Colonic mucosa (tissue), 4 donors: ENCODE data around the gene BLMH. TPM values are rescaled to one million over a fixed set of nuclear protein-coding genes. Genes with fewer than 3 reads are reported as not detected.

Experiments
- DNase-seq: peaks from one replicate; pipeline ENCODE4 v3.0.0-alpha.2; 2020
- H3K27ac ChIP-seq: fragments of 200-600 bp; one replicate; pipeline ENCODE4 v1.8.0; 2021
- H3K27me3 ChIP-seq: fragments of 200-600 bp; one replicate; pipeline ENCODE4 v1.8.0; 2021
- H3K36me3 ChIP-seq: fragments of 200-600 bp; one replicate; pipeline ENCODE4 v1.8.0; 2021
- H3K4me1 ChIP-seq: fragments of 200-600 bp; one replicate; pipeline ENCODE4 v1.8.0; 2021; ENCODE audit warnings: mild to moderate bottlenecking
- H3K4me3 ChIP-seq: fragments of 200-600 bp; one replicate; pipeline ENCODE4 v1.8.0; 2021
- H3K9ac ChIP-seq, 2 donors: one replicate each; pipeline ENCODE4 v1.7.0; 2013; ENCODE audit warnings: control low read depth in 2 of 2, low read depth in 2 of 2, low read length in 2 of 2
- H3K9me3 ChIP-seq: fragments of 200-600 bp; one replicate; pipeline ENCODE4 v1.8.0; 2021
- intact Hi-C: fragments of 100-400 bp; cut with DNase I; formaldehyde crosslinking; loops from one replicate; pipeline ENCODE4 v1.14.1; 2022
- total RNA-seq, 2 donors: library from RNA; stranded (reverse); fragmentation: NEBNext Ultra II Directional in 1 of 2; extraction: Animal tissue kit (Norgen Biotek cat#: 25700) in 1 of 2; gene quantifications; one replicate each; pipeline ENCODE4 v1.2.1, GENCODE V29; 2021
- TF ChIP-seq, protein P1 (sequence below): fragments of 200-600 bp; IDR thresholded peaks from one replicate; pipeline ENCODE4 v1.8.0; 2022; ENCODE audit warnings: antibody characterized with exemption, mild to moderate bottlenecking
- donor health status: healthy.
- donor health status: DM: no; HTN: no; CAD: no.
- donor health status: DM: no; HTN: no; CAD: no.

Gene BLMH
- total RNA-seq, 2 donors from 2014 or later, result 21.8 to 33.7 TPM

- Histone ChIP-seq H3K27ac (no peak overlapping the region), H3K27me3 (peaks cover 2% of the 10 kb centered on the region), H3K4me1 (no peaks in the 10 kb centered on the region), H3K36me3 (no peaks in the 10 kb centered on the region), H3K4me3 (no peak overlapping the region), H3K9ac (no peak overlapping the region), H3K9me3 (no peaks in the 10 kb centered on the region)
- no peak for DNase-seq
- intact Hi-C loops, result no loop called here
- TF ChIP-seq, protein P1, sequence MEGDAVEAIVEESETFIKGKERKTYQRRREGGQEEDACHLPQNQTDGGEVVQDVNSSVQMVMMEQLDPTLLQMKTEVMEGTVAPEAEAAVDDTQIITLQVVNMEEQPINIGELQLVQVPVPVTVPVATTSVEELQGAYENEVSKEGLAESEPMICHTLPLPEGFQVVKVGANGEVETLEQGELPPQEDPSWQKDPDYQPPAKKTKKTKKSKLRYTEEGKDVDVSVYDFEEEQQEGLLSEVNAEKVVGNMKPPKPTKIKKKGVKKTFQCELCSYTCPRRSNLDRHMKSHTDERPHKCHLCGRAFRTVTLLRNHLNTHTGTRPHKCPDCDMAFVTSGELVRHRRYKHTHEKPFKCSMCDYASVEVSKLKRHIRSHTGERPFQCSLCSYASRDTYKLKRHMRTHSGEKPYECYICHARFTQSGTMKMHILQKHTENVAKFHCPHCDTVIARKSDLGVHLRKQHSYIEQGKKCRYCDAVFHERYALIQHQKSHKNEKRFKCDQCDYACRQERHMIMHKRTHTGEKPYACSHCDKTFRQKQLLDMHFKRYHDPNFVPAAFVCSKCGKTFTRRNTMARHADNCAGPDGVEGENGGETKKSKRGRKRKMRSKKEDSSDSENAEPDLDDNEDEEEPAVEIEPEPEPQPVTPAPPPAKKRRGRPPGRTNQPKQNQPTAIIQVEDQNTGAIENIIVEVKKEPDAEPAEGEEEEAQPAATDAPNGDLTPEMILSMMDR, result no peak
Observed at GRCh38 chr17:30243568-30243967, 48.2 kb downstream of the BLMH start.

DNA sequence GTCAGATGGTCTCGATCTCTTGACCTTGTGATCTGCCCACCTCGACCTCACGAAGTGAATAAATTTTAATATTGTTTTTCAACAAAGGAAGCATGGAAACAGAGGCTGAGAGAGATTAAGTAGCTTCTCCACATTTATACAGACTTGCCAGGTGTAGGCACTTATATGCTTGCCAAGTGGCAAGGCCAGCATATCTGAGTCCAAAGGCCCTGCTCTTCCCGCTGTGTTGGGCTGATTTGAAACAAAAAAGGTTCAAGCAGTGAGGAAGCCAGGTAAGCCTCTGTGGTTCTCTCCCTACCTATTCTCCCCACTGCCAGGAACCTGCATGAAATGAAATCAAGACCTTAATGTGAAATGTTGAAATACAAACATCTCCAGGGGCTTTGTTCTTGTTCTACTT is 48.7 kb downstream of the BLMH start:
- TF ChIP-seq, protein P1, result no peak

GRCh38 chr17:30241051-30241450 is 50.7 kb downstream of the BLMH start:
- H3K9me3 ChIP-seq, result no peaks in the 10 kb centered on the region
- H3K27me3 ChIP-seq, result peaks cover 20% of the 10 kb centered on the region
- DNase-seq, result no peak
- TF ChIP-seq, protein P1, result no peak
- H3K27ac ChIP-seq, result no peak overlapping the region
- H3K4me1 ChIP-seq, result peaks cover 3% of the 10 kb centered on the region
- intact Hi-C loops, result no loop called here
- H3K4me3 ChIP-seq, result no peak overlapping the region
- H3K9ac ChIP-seq, result no peak overlapping the region
- H3K36me3 ChIP-seq, result no peaks in the 10 kb centered on the region

More for the DNA sequence above, 48.7 kb downstream of the BLMH start:
- no peaks in the 10 kb centered on the region for H3K36me3 ChIP-seq
- no peak for DNase-seq
- H3K4me3 ChIP-seq, result no peak overlapping the region
- H3K4me1 ChIP-seq, result no peaks in the 10 kb centered on the region
- H3K9me3 ChIP-seq, result no peaks in the 10 kb centered on the region
- intact Hi-C loops, result no loop called here
- peaks cover 8% of the 10 kb centered on the region for H3K27me3 ChIP-seq
- no peak overlapping the region for H3K27ac ChIP-seq
- H3K9ac ChIP-seq, result no peak overlapping the region

DNA sequence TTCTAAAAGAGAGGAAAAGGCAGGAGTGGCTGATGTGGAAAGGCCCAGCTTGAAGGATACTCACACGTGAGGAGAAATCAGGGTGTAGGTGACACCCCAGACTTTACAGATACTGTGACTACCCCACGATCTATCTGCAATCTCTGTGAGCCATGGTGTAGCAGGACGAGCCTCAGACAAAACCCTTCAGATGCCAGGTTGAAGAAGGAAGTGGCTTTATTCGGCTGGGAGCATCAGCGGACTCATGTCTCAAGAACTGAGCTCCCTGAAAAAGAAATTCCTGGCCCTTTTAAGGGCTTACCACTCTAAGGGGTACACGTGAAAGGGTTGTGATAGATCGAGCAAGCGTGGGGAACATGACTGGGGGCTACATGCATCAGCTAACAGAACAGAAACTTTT is 51.6 kb downstream of the BLMH start:
- no peak overlapping the region for H3K9ac ChIP-seq
- H3K4me3 ChIP-seq, result no peak overlapping the region
- H3K4me1 ChIP-seq, result peaks cover 11% of the 10 kb centered on the region
- no peaks in the 10 kb centered on the region for H3K36me3 ChIP-seq
- H3K27ac ChIP-seq, result no peak overlapping the region
- H3K9me3 ChIP-seq, result no peaks in the 10 kb centered on the region
- intact Hi-C loops, result no loop called here
- H3K27me3 ChIP-seq, result peaks cover 29% of the 10 kb centered on the region
- TF ChIP-seq, protein P1, result no peak
- no peak for DNase-seq

- Histone ChIP-seq H3K4me1 (peaks cover 11% of the 10 kb centered on the region), H3K4me3 (no peak overlapping the region), H3K9me3 (no peaks in the 10 kb centered on the region), H3K36me3 (no peaks in the 10 kb centered on the region), H3K9ac (no peak overlapping the region), H3K27me3 (peaks cover 32% of the 10 kb centered on the region), H3K27ac (no peak overlapping the region)
- TF ChIP-seq, protein P1, result no peak
- intact Hi-C loops, result loop anchor here (10.0 kb wide), 1 partner anchor 114 kb away; no protein-coding TSS in a partner anchor
- no peak for DNase-seq
Observed at GRCh38 chr17:30239089-30239462, 52.7 kb downstream of the BLMH start.
